SU-DHL-6 (cell line): ENCODE data around the gene CKM.
"Not testable (repeated sequence)": the region's sequence is repeated elsewhere in the genome, so short reads cannot be mapped to it uniquely, and the experiment has no call there.

Experiments
- EZH2phosphoT487 ChIP-seq: fragments of 200-600 bp; sonication (generic), shearing (Covaris generic); conservative IDR thresholded peaks from 2 replicates; pipeline ENCODE4 v1.6.1; 2018; ENCODE audit warnings: mild to moderate bottlenecking, antibody characterized with exemption, low read length, moderate library complexity, mixed read lengths
- TF ChIP-seq, protein P1 (sequence below): fragments of 200-600 bp; sonication (generic); IDR thresholded peaks from one replicate; pipeline ENCODE4 v1.5.1; 2017; ENCODE audit warnings: antibody characterized with exemption, mild to moderate bottlenecking, low read length, moderate library complexity; ENCODE audit not compliant: insufficient read depth, poor library complexity, severe bottlenecking

DNA sequence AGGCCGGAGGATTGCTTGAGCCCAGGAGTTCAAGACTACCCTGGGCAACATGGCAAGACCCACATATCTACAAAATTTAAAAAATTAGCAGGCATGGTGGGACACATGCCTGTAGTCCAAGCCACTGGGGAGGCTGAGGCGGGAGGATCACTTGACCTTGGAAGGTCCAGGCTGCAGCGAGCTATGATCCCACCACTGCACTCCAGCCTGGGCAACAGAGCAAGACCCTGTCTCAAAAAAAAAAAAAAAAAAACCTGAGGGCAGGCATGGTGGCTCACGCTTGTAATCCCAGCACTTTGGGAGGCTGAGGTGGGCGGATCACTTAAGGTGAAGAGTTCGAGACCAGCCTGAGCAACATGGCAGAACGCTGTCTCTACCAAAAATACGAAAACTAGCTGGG lies 13.4 kb downstream of the CKM start:
- TF ChIP-seq, protein P1, sequence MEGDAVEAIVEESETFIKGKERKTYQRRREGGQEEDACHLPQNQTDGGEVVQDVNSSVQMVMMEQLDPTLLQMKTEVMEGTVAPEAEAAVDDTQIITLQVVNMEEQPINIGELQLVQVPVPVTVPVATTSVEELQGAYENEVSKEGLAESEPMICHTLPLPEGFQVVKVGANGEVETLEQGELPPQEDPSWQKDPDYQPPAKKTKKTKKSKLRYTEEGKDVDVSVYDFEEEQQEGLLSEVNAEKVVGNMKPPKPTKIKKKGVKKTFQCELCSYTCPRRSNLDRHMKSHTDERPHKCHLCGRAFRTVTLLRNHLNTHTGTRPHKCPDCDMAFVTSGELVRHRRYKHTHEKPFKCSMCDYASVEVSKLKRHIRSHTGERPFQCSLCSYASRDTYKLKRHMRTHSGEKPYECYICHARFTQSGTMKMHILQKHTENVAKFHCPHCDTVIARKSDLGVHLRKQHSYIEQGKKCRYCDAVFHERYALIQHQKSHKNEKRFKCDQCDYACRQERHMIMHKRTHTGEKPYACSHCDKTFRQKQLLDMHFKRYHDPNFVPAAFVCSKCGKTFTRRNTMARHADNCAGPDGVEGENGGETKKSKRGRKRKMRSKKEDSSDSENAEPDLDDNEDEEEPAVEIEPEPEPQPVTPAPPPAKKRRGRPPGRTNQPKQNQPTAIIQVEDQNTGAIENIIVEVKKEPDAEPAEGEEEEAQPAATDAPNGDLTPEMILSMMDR: not testable (repeated sequence)
- TF ChIP-seq EZH2phosphoT487: not testable (repeated sequence)
